ENCODE results near the gene PGR.

GRCh38 chr11:101166038-101166437, 36.4 kb upstream of the PGR start:
- no peak for TF ChIP-seq CTCF (IDR thresholded peaks at IDR 0.05)
- no peak for TF ChIP-seq REST (IDR thresholded peaks at IDR 0.05; ENCODE audit: insufficient read depth in 1 of 2, low read depth in 2 of 2, low read length in 1 of 2)
- TF ChIP-seq POLR2AphosphoS5 (IDR thresholded peaks at IDR 0.05; ENCODE audit: low read depth, low read length), result no peak
- no peak for TF ChIP-seq TCF7L2 (IDR thresholded peaks at IDR 0.05; ENCODE audit: low read depth, low read length)

Data from Panc1 (cell line).